Kidney (tissue), 14 donors: Measurements from ENCODE around the gene FHL1. TPM values are rescaled to one million over a fixed set of nuclear protein-coding genes. Genes with fewer than 3 reads are reported as not detected.

Source experiments
- DNase-seq, 5 donors: peaks; one replicate each; pipeline ENCODE4 v3.0.0-alpha.2; 2013 to 2020
- FAIRE-seq: peaks from 2 replicates; lab custom pipeline; 2012; peaks lifted over from hg19 to GRCh38; lab: Jason Lieb, UNC
- H3K27ac ChIP-seq, 2 donors: one replicate each; pipeline ENCODE4 v1.7.0; 2013; ENCODE audit warnings: low read depth in 2 of 2, low read length in 2 of 2, inconsistent platforms in 1 of 2
- H3K27me3 ChIP-seq: one replicate; pipeline ENCODE4 v1.7.1; 2013; ENCODE audit warnings: low read length, inconsistent platforms; ENCODE audit not compliant: control insufficient read depth, insufficient read depth
- H3K36me3 ChIP-seq, 3 donors: one replicate each; pipeline versions ENCODE4 v1.7.0 to v1.7.1; 2013; ENCODE audit warnings: low read length in 3 of 3, control low read depth in 1 of 3, inconsistent platforms in 1 of 3; ENCODE audit not compliant: insufficient read depth in 3 of 3, control insufficient read depth in 2 of 3
- H3K4me1 ChIP-seq, 3 donors: one replicate each; pipeline versions ENCODE4 v1.7.0 to v1.7.1; 2013; ENCODE audit warnings: low read length in 3 of 3, inconsistent platforms in 1 of 3, low read depth in 1 of 3; ENCODE audit not compliant: control insufficient read depth in 2 of 3, insufficient read depth in 2 of 3
- H3K4me3 ChIP-seq, 3 donors: one replicate each; pipeline versions ENCODE4 v1.7.0 to v1.8.1; 2013; ENCODE audit warnings: low read length in 3 of 3, control low read depth in 1 of 3, inconsistent platforms in 1 of 3
- H3K9ac ChIP-seq, 3 donors: one replicate each; pipeline versions ENCODE4 v1.7.0 to v1.7.1; 2013; ENCODE audit warnings: low read length in 3 of 3, control low read depth in 1 of 3, inconsistent platforms in 1 of 3
- H3K9me3 ChIP-seq, 3 donors: one replicate each; pipeline versions ENCODE4 v1.7.0 to v1.7.1; 2013; ENCODE audit warnings: low read length in 3 of 3, control low read depth in 1 of 3, inconsistent platforms in 1 of 3; ENCODE audit not compliant: control insufficient read depth in 2 of 3, insufficient read depth in 1 of 3
- CTCF ChIP-seq: IDR thresholded peaks from 3 replicates; pipeline ENCODE4 v1.5.1; 2012; ENCODE audit warnings: mild to moderate bottlenecking, moderate library complexity, borderline replicate concordance; ENCODE audit not compliant: insufficient read depth; ENCODE audit errors: extremely low read depth
- intact Hi-C: fragments of 100-400 bp; cut with DNase I; formaldehyde crosslinking; loops from one replicate; pipeline ENCODE4 v1.11.1; 2022
- polyA plus RNA-seq: library from polyadenylated mRNA; stranded (reverse); fragments of 350-450 nt; fragmentation: Illumina TruSeq; extraction: RNeasy Lipid Tissue Mini Kit (QIAGEN cat#74804); gene quantifications from one replicate; pipeline ENCODE4 v1.2.3, GENCODE V29; 2014; ENCODE audit warnings: low read depth, low replicate concordance; ENCODE audit not compliant: insufficient read depth
- total RNA-seq: library from RNA; stranded (reverse); fragmentation: NEBNext Ultra II Directional; extraction: Animal tissue kit (Norgen Biotek cat#: 25700); gene quantifications from one replicate; pipeline ENCODE4 v1.2.1, GENCODE V29; 2021
- donor health status: control.
- donor health status: control.
- donor health status: control.
- donor health status: control.
- donor health status: control.
- donor health status: DM: yes; HTN: yes; CAD: no.
- donor health status: Normal renal cell carcinoma (clear cell type).

Gene FHL1
- total and polyA plus RNA-seq, 2 donors from 2014 or later, result 44.0 to 168 TPM

GRCh38 chrX:136190038-136190713 is 42.8 kb downstream of the FHL1 start:
- Histone ChIP-seq H3K9ac (peak overlapping the region in 1 of 3 donors; percentile 19), H3K27me3 (no peaks in the 10 kb centered on the region), H3K27ac (peak overlapping the region in 1 of 2 donors; percentile 55), H3K9me3 (no peaks in the 10 kb centered on the region), H3K4me1 (peaks cover 0 to 51% (median 22%) of the 10 kb centered on the region in 3 donors), H3K36me3 (no peaks in the 10 kb centered on the region), H3K4me3 (no peak overlapping the region)
- intact Hi-C loops, result no loop called here
- FAIRE-seq (no peak), DNase-seq (no peak)
- no peak for TF ChIP-seq CTCF

DNA sequence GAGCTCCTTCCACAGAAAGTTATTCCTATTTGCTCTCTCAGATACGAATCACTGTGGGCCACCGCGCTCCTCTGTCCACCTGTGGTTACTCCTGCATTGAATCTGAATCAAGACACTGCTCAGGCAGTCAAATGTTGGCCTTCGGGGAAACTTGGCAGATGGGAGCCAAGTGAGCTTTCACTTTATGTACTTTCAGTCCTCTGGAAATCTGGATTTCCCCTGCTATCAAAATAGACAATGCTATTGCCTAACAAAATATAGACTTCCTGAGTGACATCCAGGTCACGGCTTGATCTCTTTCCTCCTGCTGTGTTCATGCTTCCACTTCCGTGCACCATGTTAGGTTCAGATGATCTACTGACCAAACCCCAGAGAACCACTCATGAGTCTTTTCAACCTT is 43.8 kb downstream of the FHL1 start:
- Histone ChIP-seq H3K27ac (peak overlapping the region; percentile 54 to 55), H3K9ac (no peak overlapping the region), H3K27me3 (no peaks in the 10 kb centered on the region), H3K9me3 (no peaks in the 10 kb centered on the region), H3K36me3 (no peaks in the 10 kb centered on the region), H3K4me1 (peaks cover 0 to 49% (median 26%) of the 10 kb centered on the region in 3 donors), H3K4me3 (no peak overlapping the region)
- intact Hi-C loops, result no loop called here
- TF ChIP-seq CTCF, result no peak
- no peak for FAIRE-seq
- no peak for DNase-seq

GRCh38 chrX:136192135-136192534 is 44.8 kb downstream of the FHL1 start:
- Histone ChIP-seq H3K36me3 (no peaks in the 10 kb centered on the region), H3K9me3 (no peaks in the 10 kb centered on the region), H3K4me3 (no peak overlapping the region), H3K27me3 (no peaks in the 10 kb centered on the region), H3K4me1 (peaks cover 0 to 51% (median 28%) of the 10 kb centered on the region in 3 donors), H3K27ac (peak overlapping the region in 1 of 2 donors; percentile 60), H3K9ac (no peak overlapping the region)
- no peak for TF ChIP-seq CTCF
- intact Hi-C loops, result no loop called here
- no peak for FAIRE-seq
- no peak for DNase-seq
